HepG2 (cell line): ENCODE data around the gene MST1. TPM values are rescaled to one million over a fixed set of nuclear protein-coding genes. Genes with fewer than 3 reads are reported as not detected.

Source experiments
- ARID2 ChIP-seq: sonication (generic); formaldehyde crosslinking; IDR thresholded peaks from 2 replicates; pipeline ENCODE4 v1.8.1; 2022; ENCODE audit warnings: mild to moderate bottlenecking, missing genetic modification reagents, borderline replicate concordance
- ELF4 ChIP-seq: sonication (generic); formaldehyde crosslinking; IDR thresholded peaks from 2 replicates; pipeline ENCODE4 v1.5.0; 2020; ENCODE audit warnings: missing genetic modification reagents, mild to moderate bottlenecking, moderate library complexity, borderline replicate concordance
- HNRNPL ChIP-seq: fragments of 200-400 bp; formaldehyde crosslinking; IDR thresholded peaks from 2 replicates; pipeline ENCODE4 v1.6.1; 2017; ENCODE audit warnings: mild to moderate bottlenecking, low read depth, low read length
- HOXA5 ChIP-seq: sonication (generic); formaldehyde crosslinking; IDR thresholded peaks from 2 replicates; pipeline ENCODE4 v1.4.0; 2020; ENCODE audit warnings: missing genetic modification reagents
- KDM1A ChIP-seq: IDR thresholded peaks from 2 replicates; pipeline ENCODE4 v1.6.1; 2016; ENCODE audit warnings: missing compliant biosample characterization
- NFE2 ChIP-seq: sonication (generic); formaldehyde crosslinking; IDR thresholded peaks from 2 replicates; pipeline ENCODE4 v1.4.0; 2020; ENCODE audit warnings: missing genetic modification reagents
- NR1H2 ChIP-seq: sonication (generic); formaldehyde crosslinking; IDR thresholded peaks from 2 replicates; pipeline ENCODE4 v1.8.1; 2022; ENCODE audit warnings: low read depth, missing genetic modification reagents, borderline replicate concordance
- PTBP1 ChIP-seq: fragments of 200-400 bp; formaldehyde crosslinking; IDR thresholded peaks from 2 replicates; pipeline ENCODE4 v1.6.1; 2018; ENCODE audit warnings: low read length, low read depth; ENCODE audit not compliant: poor library complexity, severe bottlenecking
- RARG ChIP-seq: sonication (generic); formaldehyde crosslinking; IDR thresholded peaks from 2 replicates; pipeline ENCODE4 v1.4.0; 2020; ENCODE audit warnings: low read depth, mild to moderate bottlenecking, missing genetic modification reagents
- SIN3A ChIP-seq: IDR thresholded peaks from 2 replicates; pipeline ENCODE4 v1.6.1; 2011; ENCODE audit warnings: low read depth, mild to moderate bottlenecking, control low read depth, low read length, borderline replicate concordance
- SMYD3 ChIP-seq: sonication (generic); formaldehyde crosslinking; IDR thresholded peaks from 2 replicates; pipeline ENCODE4 v1.8.1; 2023; ENCODE audit warnings: mild to moderate bottlenecking, missing genetic modification reagents
- SRF ChIP-seq: IDR thresholded peaks from 2 replicates; pipeline ENCODE4 v1.6.1; 2011; ENCODE audit warnings: mild to moderate bottlenecking, low read depth, low read length, moderate library complexity
- YY1 ChIP-seq: IDR thresholded peaks from 2 replicates; pipeline ENCODE4 v1.6.1; 2011; ENCODE audit warnings: low read length, low read depth, moderate library complexity, mild to moderate bottlenecking; ENCODE audit not compliant: insufficient read depth, insufficient replicate concordance
- ZBTB8A ChIP-seq: sonication (generic); formaldehyde crosslinking; IDR thresholded peaks from 2 replicates; pipeline ENCODE4 v1.4.0; 2020; ENCODE audit warnings: mild to moderate bottlenecking, low read depth, missing genetic modification reagents, borderline replicate concordance
- ZC3H13 ChIP-seq: sonication (generic); formaldehyde crosslinking; IDR thresholded peaks from 2 replicates; pipeline ENCODE4 v1.8.1; 2023; ENCODE audit warnings: mild to moderate bottlenecking, missing genetic modification reagents, moderate library complexity
- ZMYM2 ChIP-seq: sonication (generic); formaldehyde crosslinking; IDR thresholded peaks from 2 replicates; pipeline ENCODE4 v1.8.0; 2022; ENCODE audit warnings: mild to moderate bottlenecking, missing genetic modification reagents
- ZNF24 ChIP-seq: fragments of 450-650 bp; IDR thresholded peaks from 2 replicates; pipeline ENCODE4 v1.6.1; 2017; ENCODE audit warnings: antibody characterized with exemption, mild to moderate bottlenecking
- ZNF329 ChIP-seq: sonication (generic); formaldehyde crosslinking; IDR thresholded peaks from 2 replicates; pipeline ENCODE4 v1.9.0; 2021; ENCODE audit warnings: low read depth, mild to moderate bottlenecking, missing genetic modification reagents
- ZNF350 ChIP-seq: sonication (generic); formaldehyde crosslinking; IDR thresholded peaks from 2 replicates; pipeline ENCODE4 v1.4.0; 2020; ENCODE audit warnings: mild to moderate bottlenecking, low read depth, missing genetic modification reagents, borderline replicate concordance
- ZNF441 ChIP-seq: sonication (generic); formaldehyde crosslinking; IDR thresholded peaks from 2 replicates; pipeline ENCODE4 v1.7.0; 2021; ENCODE audit warnings: missing genetic modification reagents, borderline replicate concordance
- ZNF510 ChIP-seq: sonication (generic); formaldehyde crosslinking; IDR thresholded peaks from 2 replicates; pipeline ENCODE4 v1.4.0; 2020; ENCODE audit warnings: low read depth, mild to moderate bottlenecking, missing genetic modification reagents
- ZNF556 ChIP-seq: sonication (generic); formaldehyde crosslinking; IDR thresholded peaks from 2 replicates; pipeline ENCODE4 v1.4.0; 2020; ENCODE audit warnings: mild to moderate bottlenecking, missing genetic modification reagents, borderline replicate concordance
- ZNF841 ChIP-seq: sonication (generic); formaldehyde crosslinking; IDR thresholded peaks from 2 replicates; pipeline ENCODE4 v1.8.1; 2023; ENCODE audit warnings: missing genetic modification reagents, borderline replicate concordance
- ZSCAN20 ChIP-seq: sonication (generic); formaldehyde crosslinking; IDR thresholded peaks from 2 replicates; pipeline ENCODE4 v1.4.0; 2020; ENCODE audit warnings: missing genetic modification reagents, mild to moderate bottlenecking, borderline replicate concordance
- polyA plus RNA-seq, 8 experiments: library from polyadenylated mRNA; depleted of rRNA in 3 of 8; stranded (reverse) in 7 of 8; unstranded in 1 of 8; fragments of >200 nt; fragmentation: Illumina TruSeq in 4 of 8; extraction: Trizol in 4 of 8; gene quantifications; 2 replicates each; pipeline versions ENCODE4 v1.2.1 to v1.2.3, GENCODE V29; 2011 to 2016; ENCODE audit warnings: low read depth in 4 of 8, missing spikeins in 1 of 8, mixed read lengths in 1 of 8; ENCODE audit not compliant: insufficient read depth in 1 of 8
- total RNA-seq, 5 experiments: library from RNA; depleted of rRNA; stranded (reverse); fragments of >200 nt; fragmentation: Illumina TruSeq; extraction: Trizol; gene quantifications; 2 replicates each; pipeline ENCODE4 v1.2.3, GENCODE V29; 2016; ENCODE audit warnings: low read depth in 1 of 5
- TF ChIP-seq, protein P1 (sequence below): sonication (generic); formaldehyde crosslinking; conservative IDR thresholded peaks from 2 replicates; pipeline ENCODE4 v1.8.0; 2022; ENCODE audit warnings: low read depth, missing genetic modification reagents
- TF ChIP-seq, protein P2 (sequence below): IDR thresholded peaks from 2 replicates; pipeline ENCODE4 v1.6.1; 2016; ENCODE audit warnings: missing compliant biosample characterization, missing genetic modification reagents, borderline replicate concordance
- TF ChIP-seq, protein P3 (sequence below): sonication (generic); formaldehyde crosslinking; IDR thresholded peaks from 2 replicates; pipeline ENCODE4 v1.8.1; 2023; ENCODE audit warnings: mild to moderate bottlenecking, missing genetic modification reagents
- TF ChIP-seq, protein P4 (sequence below): sonication (generic); formaldehyde crosslinking; IDR thresholded peaks from 2 replicates; pipeline ENCODE4 v1.8.1; 2023; ENCODE audit warnings: mild to moderate bottlenecking, missing genetic modification reagents

The MST1 gene
- total and polyA plus RNA-seq, 2 of the 13 experiments (the other 11 are each of a cell fraction or from before 2014, with no cell fraction given), result 189 to 452 TPM

GRCh38 chr3:49668414-49668797 is 20.9 kb downstream of the MST1 start (continued):
- TF ChIP-seq, protein P1, sequence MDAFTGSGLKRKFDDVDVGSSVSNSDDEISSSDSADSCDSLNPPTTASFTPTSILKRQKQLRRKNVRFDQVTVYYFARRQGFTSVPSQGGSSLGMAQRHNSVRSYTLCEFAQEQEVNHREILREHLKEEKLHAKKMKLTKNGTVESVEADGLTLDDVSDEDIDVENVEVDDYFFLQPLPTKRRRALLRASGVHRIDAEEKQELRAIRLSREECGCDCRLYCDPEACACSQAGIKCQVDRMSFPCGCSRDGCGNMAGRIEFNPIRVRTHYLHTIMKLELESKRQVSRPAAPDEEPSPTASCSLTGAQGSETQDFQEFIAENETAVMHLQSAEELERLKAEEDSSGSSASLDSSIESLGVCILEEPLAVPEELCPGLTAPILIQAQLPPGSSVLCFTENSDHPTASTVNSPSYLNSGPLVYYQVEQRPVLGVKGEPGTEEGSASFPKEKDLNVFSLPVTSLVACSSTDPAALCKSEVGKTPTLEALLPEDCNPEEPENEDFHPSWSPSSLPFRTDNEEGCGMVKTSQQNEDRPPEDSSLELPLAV (CRISPR knock-in tag), result no peak
- TF ChIP-seq KDM1A (CRISPR knock-in tag), result no peak
- no peak; the same call in 1 of the 2 replicates for TF ChIP-seq ZNF556 (CRISPR knock-in tag)
- no peak for TF ChIP-seq SRF
- TF ChIP-seq HNRNPL, result no peak
- no peak for TF ChIP-seq HOXA5 (CRISPR knock-in tag)
- no peak for TF ChIP-seq ZNF510 (CRISPR knock-in tag)
- TF ChIP-seq SIN3A, result no peak
- no peak for TF ChIP-seq PTBP1
- TF ChIP-seq, protein P2, sequence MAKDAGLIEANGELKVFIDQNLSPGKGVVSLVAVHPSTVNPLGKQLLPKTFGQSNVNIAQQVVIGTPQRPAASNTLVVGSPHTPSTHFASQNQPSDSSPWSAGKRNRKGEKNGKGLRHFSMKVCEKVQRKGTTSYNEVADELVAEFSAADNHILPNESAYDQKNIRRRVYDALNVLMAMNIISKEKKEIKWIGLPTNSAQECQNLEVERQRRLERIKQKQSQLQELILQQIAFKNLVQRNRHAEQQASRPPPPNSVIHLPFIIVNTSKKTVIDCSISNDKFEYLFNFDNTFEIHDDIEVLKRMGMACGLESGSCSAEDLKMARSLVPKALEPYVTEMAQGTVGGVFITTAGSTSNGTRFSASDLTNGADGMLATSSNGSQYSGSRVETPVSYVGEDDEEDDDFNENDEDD (CRISPR knock-in tag), result no peak
- TF ChIP-seq YY1, result peak; percentile 23
- peak; percentile 84 for TF ChIP-seq ZNF350 (CRISPR knock-in tag)
- TF ChIP-seq ARID2 (CRISPR knock-in tag), result no peak
- no peak for TF ChIP-seq ZNF841 (CRISPR knock-in tag)
- no peak for TF ChIP-seq ZC3H13 (CRISPR knock-in tag)
- no peak for TF ChIP-seq ZNF24
- no peak for TF ChIP-seq RARG
- TF ChIP-seq, protein P3, sequence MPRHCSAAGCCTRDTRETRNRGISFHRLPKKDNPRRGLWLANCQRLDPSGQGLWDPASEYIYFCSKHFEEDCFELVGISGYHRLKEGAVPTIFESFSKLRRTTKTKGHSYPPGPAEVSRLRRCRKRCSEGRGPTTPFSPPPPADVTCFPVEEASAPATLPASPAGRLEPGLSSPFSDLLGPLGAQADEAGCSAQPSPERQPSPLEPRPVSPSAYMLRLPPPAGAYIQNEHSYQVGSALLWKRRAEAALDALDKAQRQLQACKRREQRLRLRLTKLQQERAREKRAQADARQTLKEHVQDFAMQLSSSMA, result no peak
- no peak for TF ChIP-seq NR1H2 (CRISPR knock-in tag)
- no peak for TF ChIP-seq NFE2 (CRISPR knock-in tag)
- TF ChIP-seq ZSCAN20 (CRISPR knock-in tag), result no peak
- no peak for TF ChIP-seq ZBTB8A (CRISPR knock-in tag)
- no peak for TF ChIP-seq ZNF329 (CRISPR knock-in tag)
- TF ChIP-seq ZNF441 (CRISPR knock-in tag), result 0 out of 2 replicates have a peak, but pooled peaks have one; percentile 29
- no peak for TF ChIP-seq ELF4 (CRISPR knock-in tag)
- no peak for TF ChIP-seq SMYD3 (CRISPR knock-in tag)
- TF ChIP-seq, protein P4, sequence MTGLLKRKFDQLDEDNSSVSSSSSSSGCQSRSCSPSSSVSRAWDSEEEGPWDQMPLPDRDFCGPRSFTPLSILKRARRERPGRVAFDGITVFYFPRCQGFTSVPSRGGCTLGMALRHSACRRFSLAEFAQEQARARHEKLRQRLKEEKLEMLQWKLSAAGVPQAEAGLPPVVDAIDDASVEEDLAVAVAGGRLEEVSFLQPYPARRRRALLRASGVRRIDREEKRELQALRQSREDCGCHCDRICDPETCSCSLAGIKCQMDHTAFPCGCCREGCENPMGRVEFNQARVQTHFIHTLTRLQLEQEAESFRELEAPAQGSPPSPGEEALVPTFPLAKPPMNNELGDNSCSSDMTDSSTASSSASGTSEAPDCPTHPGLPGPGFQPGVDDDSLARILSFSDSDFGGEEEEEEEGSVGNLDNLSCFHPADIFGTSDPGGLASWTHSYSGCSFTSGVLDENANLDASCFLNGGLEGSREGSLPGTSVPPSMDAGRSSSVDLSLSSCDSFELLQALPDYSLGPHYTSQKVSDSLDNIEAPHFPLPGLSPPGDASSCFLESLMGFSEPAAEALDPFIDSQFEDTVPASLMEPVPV (CRISPR knock-in tag), result no peak
- TF ChIP-seq ZMYM2 (CRISPR knock-in tag), result no peak
